ENCODE data around the gene C10orf95. TPM values are rescaled to one million over a fixed set of nuclear protein-coding genes. Genes with fewer than 3 reads are reported as not detected.

The C10orf95 gene
- total and polyA plus RNA-seq, 2 of the 13 experiments (the other 11 are each of a cell fraction or from before 2014, with no cell fraction given) = 0.05 to 0.07 TPM

DNA sequence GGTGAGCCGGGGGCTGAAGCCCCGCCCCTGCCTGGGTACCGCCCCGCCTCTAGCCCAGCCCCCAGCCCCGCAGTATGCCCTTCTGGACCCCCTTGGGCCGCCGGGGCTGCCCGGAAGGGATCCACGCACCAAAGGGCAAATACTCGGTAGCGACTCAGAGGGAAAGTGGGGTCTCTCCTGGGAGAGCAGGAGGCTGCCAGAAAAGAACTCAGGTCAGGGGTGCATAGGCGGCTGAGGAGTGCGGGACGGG is 29.9 kb downstream of the C10orf95 start (continued):
- TF ChIP-seq, protein P1, sequence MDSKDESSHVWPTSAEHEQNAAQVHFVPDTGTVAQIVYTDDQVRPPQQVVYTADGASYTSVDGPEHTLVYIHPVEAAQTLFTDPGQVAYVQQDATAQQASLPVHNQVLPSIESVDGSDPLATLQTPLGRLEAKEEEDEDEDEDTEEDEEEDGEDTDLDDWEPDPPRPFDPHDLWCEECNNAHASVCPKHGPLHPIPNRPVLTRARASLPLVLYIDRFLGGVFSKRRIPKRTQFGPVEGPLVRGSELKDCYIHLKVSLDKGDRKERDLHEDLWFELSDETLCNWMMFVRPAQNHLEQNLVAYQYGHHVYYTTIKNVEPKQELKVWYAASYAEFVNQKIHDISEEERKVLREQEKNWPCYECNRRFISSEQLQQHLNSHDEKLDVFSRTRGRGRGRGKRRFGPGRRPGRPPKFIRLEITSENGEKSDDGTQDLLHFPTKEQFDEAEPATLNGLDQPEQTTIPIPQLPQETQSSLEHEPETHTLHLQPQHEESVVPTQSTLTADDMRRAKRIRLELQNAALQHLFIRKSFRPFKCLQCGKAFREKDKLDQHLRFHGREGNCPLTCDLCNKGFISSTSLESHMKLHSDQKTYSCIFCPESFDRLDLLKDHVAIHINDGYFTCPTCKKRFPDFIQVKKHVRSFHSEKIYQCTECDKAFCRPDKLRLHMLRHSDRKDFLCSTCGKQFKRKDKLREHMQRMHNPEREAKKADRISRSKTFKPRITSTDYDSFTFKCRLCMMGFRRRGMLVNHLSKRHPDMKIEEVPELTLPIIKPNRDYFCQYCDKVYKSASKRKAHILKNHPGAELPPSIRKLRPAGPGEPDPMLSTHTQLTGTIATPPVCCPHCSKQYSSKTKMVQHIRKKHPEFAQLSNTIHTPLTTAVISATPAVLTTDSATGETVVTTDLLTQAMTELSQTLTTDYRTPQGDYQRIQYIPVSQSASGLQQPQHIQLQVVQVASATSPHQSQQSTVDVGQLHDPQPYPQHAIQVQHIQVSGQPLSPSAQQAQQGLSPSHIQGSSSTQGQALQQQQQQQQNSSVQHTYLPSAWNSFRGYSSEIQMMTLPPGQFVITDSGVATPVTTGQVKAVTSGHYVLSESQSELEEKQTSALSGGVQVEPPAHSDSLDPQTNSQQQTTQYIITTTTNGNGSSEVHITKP (CRISPR knock-in tag; IDR thresholded peaks at IDR 0.05; ENCODE audit: low read depth) = no peak
- TF ChIP-seq, protein P2, sequence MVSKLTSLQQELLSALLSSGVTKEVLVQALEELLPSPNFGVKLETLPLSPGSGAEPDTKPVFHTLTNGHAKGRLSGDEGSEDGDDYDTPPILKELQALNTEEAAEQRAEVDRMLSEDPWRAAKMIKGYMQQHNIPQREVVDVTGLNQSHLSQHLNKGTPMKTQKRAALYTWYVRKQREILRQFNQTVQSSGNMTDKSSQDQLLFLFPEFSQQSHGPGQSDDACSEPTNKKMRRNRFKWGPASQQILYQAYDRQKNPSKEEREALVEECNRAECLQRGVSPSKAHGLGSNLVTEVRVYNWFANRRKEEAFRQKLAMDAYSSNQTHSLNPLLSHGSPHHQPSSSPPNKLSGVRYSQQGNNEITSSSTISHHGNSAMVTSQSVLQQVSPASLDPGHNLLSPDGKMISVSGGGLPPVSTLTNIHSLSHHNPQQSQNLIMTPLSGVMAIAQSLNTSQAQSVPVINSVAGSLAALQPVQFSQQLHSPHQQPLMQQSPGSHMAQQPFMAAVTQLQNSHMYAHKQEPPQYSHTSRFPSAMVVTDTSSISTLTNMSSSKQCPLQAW (CRISPR knock-in tag; IDR thresholded peaks at IDR 0.05) = 0 out of 2 replicates have a peak, but pooled peaks have one; percentile 10
- TF ChIP-seq PTBP1 (IDR thresholded peaks at IDR 0.05; ENCODE audit: low read depth, low read length, poor library complexity, severe bottlenecking) = peak; percentile 13
- TF ChIP-seq NR2F2 (IDR thresholded peaks at IDR 0.05; ENCODE audit: borderline replicate concordance, low read depth) = no peak
- TF ChIP-seq, protein P3, sequence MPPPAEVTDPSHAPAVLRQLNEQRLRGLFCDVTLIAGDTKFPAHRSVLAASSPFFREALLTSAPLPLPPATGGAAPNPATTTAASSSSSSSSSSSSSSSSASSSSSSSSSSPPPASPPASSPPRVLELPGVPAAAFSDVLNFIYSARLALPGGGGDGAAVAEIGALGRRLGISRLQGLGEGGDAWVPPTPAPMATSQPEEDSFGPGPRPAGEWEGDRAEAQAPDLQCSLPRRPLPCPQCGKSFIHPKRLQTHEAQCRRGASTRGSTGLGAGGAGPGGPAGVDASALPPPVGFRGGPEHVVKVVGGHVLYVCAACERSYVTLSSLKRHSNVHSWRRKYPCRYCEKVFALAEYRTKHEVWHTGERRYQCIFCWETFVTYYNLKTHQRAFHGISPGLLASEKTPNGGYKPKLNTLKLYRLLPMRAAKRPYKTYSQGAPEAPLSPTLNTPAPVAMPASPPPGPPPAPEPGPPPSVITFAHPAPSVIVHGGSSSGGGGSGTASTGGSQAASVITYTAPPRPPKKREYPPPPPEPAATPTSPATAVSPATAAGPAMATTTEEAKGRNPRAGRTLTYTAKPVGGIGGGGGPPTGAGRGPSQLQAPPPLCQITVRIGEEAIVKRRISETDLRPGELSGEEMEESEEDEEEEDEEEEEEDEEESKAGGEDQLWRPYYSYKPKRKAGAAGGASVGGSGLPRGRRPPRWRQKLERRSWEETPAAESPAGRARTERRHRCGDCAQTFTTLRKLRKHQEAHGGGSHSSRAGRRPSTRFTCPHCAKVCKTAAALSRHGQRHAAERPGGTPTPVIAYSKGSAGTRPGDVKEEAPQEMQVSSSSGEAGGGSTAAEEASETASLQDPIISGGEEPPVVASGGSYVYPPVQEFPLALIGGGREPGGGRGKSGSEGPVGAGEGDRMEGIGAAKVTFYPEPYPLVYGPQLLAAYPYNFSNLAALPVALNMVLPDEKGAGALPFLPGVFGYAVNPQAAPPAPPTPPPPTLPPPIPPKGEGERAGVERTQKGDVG (CRISPR knock-in tag; IDR thresholded peaks at IDR 0.05; ENCODE audit: borderline replicate concordance) = no peak
- TF ChIP-seq MTA1 (CRISPR knock-in tag; IDR thresholded peaks at IDR 0.05; ENCODE audit: borderline replicate concordance) = no peak
- TF ChIP-seq REL (CRISPR knock-in tag; conservative IDR thresholded peaks at IDR 0.05) = peak; percentile 31; the same call in 1 of the 2 replicates
- no peak for TF ChIP-seq RARG (CRISPR knock-in tag; IDR thresholded peaks at IDR 0.05; ENCODE audit: low read depth)
- TF ChIP-seq, protein P4, sequence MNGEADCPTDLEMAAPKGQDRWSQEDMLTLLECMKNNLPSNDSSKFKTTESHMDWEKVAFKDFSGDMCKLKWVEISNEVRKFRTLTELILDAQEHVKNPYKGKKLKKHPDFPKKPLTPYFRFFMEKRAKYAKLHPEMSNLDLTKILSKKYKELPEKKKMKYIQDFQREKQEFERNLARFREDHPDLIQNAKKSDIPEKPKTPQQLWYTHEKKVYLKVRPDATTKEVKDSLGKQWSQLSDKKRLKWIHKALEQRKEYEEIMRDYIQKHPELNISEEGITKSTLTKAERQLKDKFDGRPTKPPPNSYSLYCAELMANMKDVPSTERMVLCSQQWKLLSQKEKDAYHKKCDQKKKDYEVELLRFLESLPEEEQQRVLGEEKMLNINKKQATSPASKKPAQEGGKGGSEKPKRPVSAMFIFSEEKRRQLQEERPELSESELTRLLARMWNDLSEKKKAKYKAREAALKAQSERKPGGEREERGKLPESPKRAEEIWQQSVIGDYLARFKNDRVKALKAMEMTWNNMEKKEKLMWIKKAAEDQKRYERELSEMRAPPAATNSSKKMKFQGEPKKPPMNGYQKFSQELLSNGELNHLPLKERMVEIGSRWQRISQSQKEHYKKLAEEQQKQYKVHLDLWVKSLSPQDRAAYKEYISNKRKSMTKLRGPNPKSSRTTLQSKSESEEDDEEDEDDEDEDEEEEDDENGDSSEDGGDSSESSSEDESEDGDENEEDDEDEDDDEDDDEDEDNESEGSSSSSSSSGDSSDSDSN (CRISPR knock-in tag; IDR thresholded peaks at IDR 0.05) = peak; percentile 29; the same call in 1 of the 2 replicates
- TF ChIP-seq, protein P5, sequence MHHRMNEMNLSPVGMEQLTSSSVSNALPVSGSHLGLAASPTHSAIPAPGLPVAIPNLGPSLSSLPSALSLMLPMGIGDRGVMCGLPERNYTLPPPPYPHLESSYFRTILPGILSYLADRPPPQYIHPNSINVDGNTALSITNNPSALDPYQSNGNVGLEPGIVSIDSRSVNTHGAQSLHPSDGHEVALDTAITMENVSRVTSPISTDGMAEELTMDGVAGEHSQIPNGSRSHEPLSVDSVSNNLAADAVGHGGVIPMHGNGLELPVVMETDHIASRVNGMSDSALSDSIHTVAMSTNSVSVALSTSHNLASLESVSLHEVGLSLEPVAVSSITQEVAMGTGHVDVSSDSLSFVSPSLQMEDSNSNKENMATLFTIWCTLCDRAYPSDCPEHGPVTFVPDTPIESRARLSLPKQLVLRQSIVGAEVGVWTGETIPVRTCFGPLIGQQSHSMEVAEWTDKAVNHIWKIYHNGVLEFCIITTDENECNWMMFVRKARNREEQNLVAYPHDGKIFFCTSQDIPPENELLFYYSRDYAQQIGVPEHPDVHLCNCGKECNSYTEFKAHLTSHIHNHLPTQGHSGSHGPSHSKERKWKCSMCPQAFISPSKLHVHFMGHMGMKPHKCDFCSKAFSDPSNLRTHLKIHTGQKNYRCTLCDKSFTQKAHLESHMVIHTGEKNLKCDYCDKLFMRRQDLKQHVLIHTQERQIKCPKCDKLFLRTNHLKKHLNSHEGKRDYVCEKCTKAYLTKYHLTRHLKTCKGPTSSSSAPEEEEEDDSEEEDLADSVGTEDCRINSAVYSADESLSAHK (CRISPR knock-in tag; IDR thresholded peaks at IDR 0.05; ENCODE audit: borderline replicate concordance) = no peak
- no peak for TF ChIP-seq NFYB (CRISPR knock-in tag; IDR thresholded peaks at IDR 0.05)
- TF ChIP-seq ELF3 (CRISPR knock-in tag; IDR thresholded peaks at IDR 0.05) = no peak
